Activated CD8-positive, alpha-beta T cell treated with anti-CD3 and anti-CD28 coated beads for 36 hours (primary cell): ENCODE measurements around the gene CKAP4. TPM values are rescaled to one million over a fixed set of nuclear protein-coding genes. Genes with fewer than 3 reads are reported as not detected.

Experiments used
- ATAC-seq: fragments of 200-7000 bp; cut with Tn5 transposase; one replicate; pipeline ENCODE4 v1.10.0; 2021; ENCODE audit warnings: mild to moderate bottlenecking, moderate library complexity
- CTCF ChIA-PET: fragments of 350-600 bp; sonication (Branson Sonifier 250); formaldehyde crosslinking; loops from one replicate; lab custom pipeline; 2021; ENCODE audit warnings: antibody characterized with exemption; lab: Charles Lee
- POLR2A ChIA-PET: fragments of 350-600 bp; sonication (Branson Sonifier 250); formaldehyde crosslinking; loops from one replicate; lab custom pipeline; 2021; ENCODE audit warnings: antibody characterized with exemption; lab: Charles Lee
- DNase-seq: peaks from one replicate; pipeline ENCODE4 v3.0.0-alpha.2; 2020
- H3K27ac Mint-ChIP-seq: one replicate; pipeline ENCODE4 v1.8.0; 2021; ENCODE audit warnings: mild to moderate bottlenecking, mixed read lengths
- H3K27me3 Mint-ChIP-seq: one replicate; pipeline ENCODE4 v1.8.0; 2021; ENCODE audit warnings: mixed read lengths
- H3K36me3 Mint-ChIP-seq: one replicate; pipeline ENCODE4 v1.8.0; 2021; ENCODE audit warnings: low read depth, mixed read lengths
- H3K4me1 Mint-ChIP-seq: one replicate; pipeline ENCODE4 v1.8.0; 2021; ENCODE audit warnings: low read depth, mixed read lengths
- H3K4me3 Mint-ChIP-seq: one replicate; pipeline ENCODE4 v1.8.0; 2021; ENCODE audit warnings: mild to moderate bottlenecking, moderate library complexity, mixed read lengths
- H3K9me3 Mint-ChIP-seq: one replicate; pipeline ENCODE4 v1.8.0; 2021; ENCODE audit warnings: mixed read lengths
- intact Hi-C: fragments of 100-400 bp; cut with micrococcal nuclease; formaldehyde crosslinking; loops from one replicate; pipeline ENCODE4 v1.10.0; 2022
- total RNA-seq, 2 experiments: library from RNA; stranded (reverse); gene quantifications; one replicate each; pipeline ENCODE4 v1.2.3, GENCODE V29; 2021
- TF ChIP-seq, protein P1 (sequence below): fragments of 200-600 bp; IDR thresholded peaks from one replicate; pipeline ENCODE4 v1.8.0; 2022; ENCODE audit warnings: antibody characterized with exemption, mild to moderate bottlenecking

Gene CKAP4
- total RNA-seq, 2 experiments from 2014 or later = 15.2 to 16.3 TPM

DNA sequence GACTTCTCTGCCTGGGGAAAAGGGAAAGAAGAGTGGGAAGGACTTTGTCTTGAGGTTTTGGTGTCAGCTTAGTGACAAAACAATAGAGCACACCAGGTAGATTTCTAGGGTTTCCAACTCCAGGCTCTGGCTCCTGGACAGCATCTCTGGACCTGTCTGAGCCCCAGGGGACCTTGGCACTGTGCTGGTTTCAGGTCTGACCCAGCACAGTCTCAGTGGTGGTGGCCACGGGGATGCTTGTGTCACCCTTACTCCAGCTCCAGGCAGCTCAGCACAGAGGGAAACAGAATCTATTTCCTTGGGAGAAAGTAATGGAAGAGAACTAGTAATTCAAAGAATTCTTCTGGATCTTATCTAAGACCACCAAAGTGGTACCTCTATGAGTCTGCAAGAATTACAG lies 11.1 kb upstream of the CKAP4 start:
- ChIA-PET POLR2A (interaction anchor here (0.8 to 1.1 kb wide), 4 partner anchors 9 to 43 kb away, joined by 3 read pairs; no protein-coding TSS in a partner anchor), CTCF (interaction anchor here (1.0 kb wide), 3 partner anchors 21 to 38 kb away, joined by 3 to 4 read pairs (median 3); no protein-coding TSS in a partner anchor)
- intact Hi-C loops = no loop called here
- ATAC-seq = no peak
- no peaks in the 10 kb centered on the region for H3K4me1 Mint-ChIP-seq
- no peak overlapping the region for H3K27ac Mint-ChIP-seq
- DNase-seq = no peak
- no peaks in the 10 kb centered on the region for H3K27me3 Mint-ChIP-seq
- no peaks in the 10 kb centered on the region for H3K9me3 Mint-ChIP-seq
- TF ChIP-seq, protein P1, sequence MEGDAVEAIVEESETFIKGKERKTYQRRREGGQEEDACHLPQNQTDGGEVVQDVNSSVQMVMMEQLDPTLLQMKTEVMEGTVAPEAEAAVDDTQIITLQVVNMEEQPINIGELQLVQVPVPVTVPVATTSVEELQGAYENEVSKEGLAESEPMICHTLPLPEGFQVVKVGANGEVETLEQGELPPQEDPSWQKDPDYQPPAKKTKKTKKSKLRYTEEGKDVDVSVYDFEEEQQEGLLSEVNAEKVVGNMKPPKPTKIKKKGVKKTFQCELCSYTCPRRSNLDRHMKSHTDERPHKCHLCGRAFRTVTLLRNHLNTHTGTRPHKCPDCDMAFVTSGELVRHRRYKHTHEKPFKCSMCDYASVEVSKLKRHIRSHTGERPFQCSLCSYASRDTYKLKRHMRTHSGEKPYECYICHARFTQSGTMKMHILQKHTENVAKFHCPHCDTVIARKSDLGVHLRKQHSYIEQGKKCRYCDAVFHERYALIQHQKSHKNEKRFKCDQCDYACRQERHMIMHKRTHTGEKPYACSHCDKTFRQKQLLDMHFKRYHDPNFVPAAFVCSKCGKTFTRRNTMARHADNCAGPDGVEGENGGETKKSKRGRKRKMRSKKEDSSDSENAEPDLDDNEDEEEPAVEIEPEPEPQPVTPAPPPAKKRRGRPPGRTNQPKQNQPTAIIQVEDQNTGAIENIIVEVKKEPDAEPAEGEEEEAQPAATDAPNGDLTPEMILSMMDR = no peak
- H3K36me3 Mint-ChIP-seq = no peaks in the 10 kb centered on the region
- H3K4me3 Mint-ChIP-seq = no peak overlapping the region

DNA sequence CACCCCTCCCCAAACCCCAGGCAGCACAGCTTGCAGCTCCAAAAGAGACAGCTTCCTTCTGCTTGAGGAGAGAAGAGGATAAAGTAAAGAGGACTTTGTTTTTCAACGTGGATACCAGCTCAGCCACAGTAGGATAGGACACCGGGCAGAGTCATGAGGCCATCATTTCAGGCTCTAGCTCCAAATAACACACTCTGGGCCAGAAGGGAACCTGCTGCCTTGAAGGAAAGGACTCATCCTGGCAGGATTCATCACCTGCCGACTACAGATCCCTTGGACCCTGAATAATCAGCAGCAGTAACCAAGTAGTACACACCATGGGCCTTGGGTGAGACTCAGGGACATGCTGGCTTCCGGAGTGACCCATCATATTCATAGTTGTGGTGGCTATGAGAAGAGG lies 10.4 kb upstream of the CKAP4 start:
- DNase-seq = no peak
- intact Hi-C loops = no loop called here
- no peaks in the 10 kb centered on the region for H3K4me1 Mint-ChIP-seq
- TF ChIP-seq, protein P1 = no peak
- no peak for ATAC-seq
- no peaks in the 10 kb centered on the region for H3K36me3 Mint-ChIP-seq
- no peaks in the 10 kb centered on the region for H3K27me3 Mint-ChIP-seq
- CTCF ChIA-PET = interaction anchor here (0.8 to 1.0 kb wide), 4 partner anchors 22 to 38 kb away, joined by 3 to 4 read pairs (median 3); no protein-coding TSS in a partner anchor
- POLR2A ChIA-PET = interaction anchor here (0.8 to 1.1 kb wide), 3 partner anchors 8 to 44 kb away, joined by 3 read pairs; no protein-coding TSS in a partner anchor
- no peak overlapping the region for H3K4me3 Mint-ChIP-seq
- no peak overlapping the region for H3K27ac Mint-ChIP-seq
- no peaks in the 10 kb centered on the region for H3K9me3 Mint-ChIP-seq

DNA sequence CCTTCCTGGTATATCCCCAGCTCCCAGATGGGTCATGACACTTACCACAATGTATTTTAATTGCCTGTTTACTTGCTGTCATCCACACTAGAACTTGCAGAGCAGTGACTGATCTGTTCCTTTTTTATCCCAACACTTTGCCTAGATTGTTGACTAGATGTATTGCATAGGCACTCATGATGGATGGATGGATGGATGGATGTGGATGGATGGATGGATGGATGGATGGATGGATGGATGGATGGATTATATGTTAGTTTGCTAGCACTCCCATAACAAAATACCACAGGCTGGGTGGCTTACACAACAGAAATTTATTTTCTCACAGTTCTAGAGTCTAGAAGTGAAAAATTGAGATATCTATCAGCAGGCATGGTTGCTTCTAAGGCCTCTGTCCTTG lies 8.7 kb upstream of the CKAP4 start:
- Mint-ChIP-seq H3K4me1 (no peaks in the 10 kb centered on the region), H3K9me3 (no peaks in the 10 kb centered on the region), H3K27me3 (no peaks in the 10 kb centered on the region), H3K4me3 (no peak overlapping the region), H3K36me3 (no peaks in the 10 kb centered on the region), H3K27ac (no peak overlapping the region)
- TF ChIP-seq, protein P1 = no peak
- POLR2A ChIA-PET = no interaction called here
- ATAC-seq = no peak
- no peak for DNase-seq
- CTCF ChIA-PET = interaction anchor here (1.4 kb wide), 1 partner anchor 10 kb away, joined by 3 read pairs; no protein-coding TSS in a partner anchor
- intact Hi-C loops = no loop called here

DNA sequence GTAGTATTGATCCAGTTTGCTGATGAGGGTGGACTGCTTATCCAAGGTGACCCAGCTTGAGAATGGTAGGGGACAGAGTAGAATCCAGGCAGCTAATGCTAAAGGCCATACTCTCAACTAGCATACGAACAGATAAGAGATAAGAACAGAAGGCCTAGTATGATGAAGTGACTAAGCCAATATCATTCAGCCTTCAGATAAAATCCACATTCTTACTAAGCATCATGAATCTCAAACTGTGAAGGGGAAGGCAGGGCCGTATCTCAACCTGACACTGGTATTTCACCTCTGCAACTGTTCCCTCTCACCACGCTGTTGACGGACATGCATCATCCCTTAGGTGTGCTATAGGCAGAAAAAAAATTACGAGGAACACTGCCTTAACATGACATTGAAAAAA lies 8.1 kb upstream of the CKAP4 start:
- ChIA-PET CTCF (interaction anchor here (1.2 to 3.1 kb wide), 3 partner anchors 9 to 32 kb away, joined by 3 to 13 read pairs (median 4); no protein-coding TSS in a partner anchor), POLR2A (no interaction called here)
- intact Hi-C loops = no loop called here
- DNase-seq = no peak
- Mint-ChIP-seq H3K4me1 (no peaks in the 10 kb centered on the region), H3K4me3 (no peak overlapping the region), H3K27ac (no peak overlapping the region), H3K36me3 (no peaks in the 10 kb centered on the region), H3K9me3 (no peaks in the 10 kb centered on the region), H3K27me3 (no peaks in the 10 kb centered on the region)
- TF ChIP-seq, protein P1 = no peak
- ATAC-seq = no peak

DNA sequence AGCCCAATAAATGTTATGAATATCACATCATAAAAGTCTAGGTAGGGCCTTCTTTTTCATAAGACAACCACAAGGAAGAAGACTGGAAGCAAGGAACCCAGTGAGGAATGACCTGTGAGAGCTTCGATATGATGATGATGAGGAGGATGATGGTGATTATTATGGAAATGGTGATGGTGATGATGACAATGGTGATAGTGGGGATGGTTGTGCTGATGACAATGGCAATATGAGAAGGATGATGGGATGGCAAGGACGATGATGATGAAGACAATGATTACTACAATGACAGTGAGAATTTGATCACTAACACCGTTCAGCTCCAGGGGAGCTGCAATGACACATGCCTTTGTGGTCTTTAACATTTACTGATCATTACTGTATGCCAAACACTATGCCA lies 7.7 kb upstream of the CKAP4 start:
- POLR2A ChIA-PET = no interaction called here
- no peak overlapping the region for H3K4me3 Mint-ChIP-seq
- no peaks in the 10 kb centered on the region for H3K9me3 Mint-ChIP-seq
- no peak overlapping the region for H3K27ac Mint-ChIP-seq
- ATAC-seq (no peak), DNase-seq (no peak)
- intact Hi-C loops = no loop called here
- H3K27me3 Mint-ChIP-seq = no peaks in the 10 kb centered on the region
- no peaks in the 10 kb centered on the region for H3K36me3 Mint-ChIP-seq
- TF ChIP-seq, protein P1 = no peak
- CTCF ChIA-PET = interaction anchor here (1.2 to 3.1 kb wide), 3 partner anchors 9 to 32 kb away, joined by 3 to 13 read pairs (median 4); no protein-coding TSS in a partner anchor
- no peaks in the 10 kb centered on the region for H3K4me1 Mint-ChIP-seq
